Body of pancreas (tissue), 4 donors: ENCODE results near the gene LRRC59.

Source experiments
- CTCF ChIP-seq, 7 experiments: fragments of 450-650 bp in 4 of 7; fragments of 200-600 bp in 3 of 7; sonication (generic) in 3 of 7; IDR thresholded peaks; one replicate each; pipeline ENCODE4 v1.5.1; 2016 to 2019; ENCODE audit warnings: antibody characterized with exemption in 7 of 7
- POLR2A ChIP-seq, 3 donors: fragments of 450-650 bp; IDR thresholded peaks; one replicate each; pipeline ENCODE4 v1.6.1; 2016; ENCODE audit warnings: antibody characterized with exemption in 3 of 3, mild to moderate bottlenecking in 2 of 3

GRCh38 chr17:50361561-50362480 is 35.5 kb downstream of the LRRC59 start:
- TF ChIP-seq CTCF (IDR thresholded peaks at IDR 0.05), result peak; percentile 56 to 83 (median 80)
- TF ChIP-seq POLR2A (IDR thresholded peaks at IDR 0.05), result no peak
